SK-N-SH (cell line): ENCODE results near the gene SNRPD2.

Experiments
- CTCF ChIP-seq: fragments of 200-600 bp; sonication (generic); IDR thresholded peaks from 2 replicates; pipeline ENCODE4 v1.6.1; 2017; ENCODE audit warnings: antibody characterized with exemption, mild to moderate bottlenecking, moderate library complexity
- NFIC ChIP-seq: IDR thresholded peaks from 2 replicates; pipeline ENCODE4 v1.4.0; 2012; ENCODE audit warnings: borderline replicate concordance
- POLR2AphosphoS5 ChIP-seq: IDR thresholded peaks from 2 replicates; pipeline ENCODE4 v1.6.1; 2012; ENCODE audit warnings: low read depth, low read length
- TAF1 ChIP-seq: IDR thresholded peaks from 2 replicates; pipeline ENCODE4 v1.6.1; 2012; ENCODE audit warnings: low read depth, mild to moderate bottlenecking, low read length, moderate library complexity, borderline replicate concordance
- TEAD4 ChIP-seq: IDR thresholded peaks from 2 replicates; pipeline ENCODE4 v1.4.0; 2012; ENCODE audit warnings: mild to moderate bottlenecking, borderline replicate concordance; ENCODE audit not compliant: insufficient read depth
- YY1 ChIP-seq: IDR thresholded peaks from 2 replicates; pipeline ENCODE4 v1.4.0; 2012; ENCODE audit warnings: low read depth, mild to moderate bottlenecking
- TF ChIP-seq, protein P1 (sequence below): fragments of 150-350 bp; IDR thresholded peaks from 2 replicates; pipeline ENCODE4 v1.6.1; 2017; ENCODE audit warnings: antibody characterized with exemption, low read length, low read depth, borderline replicate concordance

GRCh38 chr19:45643927-45644771, 47.6 kb downstream of the SNRPD2 start:
- TF ChIP-seq TAF1 (no peak), NFIC (no peak), YY1 (no peak), CTCF (no peak), TEAD4 (no peak), POLR2AphosphoS5 (no peak)
- TF ChIP-seq, protein P1, sequence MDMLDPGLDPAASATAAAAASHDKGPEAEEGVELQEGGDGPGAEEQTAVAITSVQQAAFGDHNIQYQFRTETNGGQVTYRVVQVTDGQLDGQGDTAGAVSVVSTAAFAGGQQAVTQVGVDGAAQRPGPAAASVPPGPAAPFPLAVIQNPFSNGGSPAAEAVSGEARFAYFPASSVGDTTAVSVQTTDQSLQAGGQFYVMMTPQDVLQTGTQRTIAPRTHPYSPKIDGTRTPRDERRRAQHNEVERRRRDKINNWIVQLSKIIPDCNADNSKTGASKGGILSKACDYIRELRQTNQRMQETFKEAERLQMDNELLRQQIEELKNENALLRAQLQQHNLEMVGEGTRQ, result no peak
